Activated CD4-positive, alpha-beta T cell treated with anti-CD3 and anti-CD28 coated beads, Interleukin-2, Interleukin-4, amounts not matched to agents 100 ng/mL and 50 ng/mL, durations not matched to agents 16 hours and 8 hours (primary cell): ENCODE results near the gene SLC30A5.
"Not testable (repeated sequence)": the region's sequence is repeated elsewhere in the genome, so short reads cannot be mapped to it uniquely, and the experiment has no call there.

Experiments used
- DNase-seq: peaks from one replicate; pipeline ENCODE4 v3.0.0-alpha.2; 2020; ENCODE audit warnings: low spot score

SLC30A5 gene

GRCh38 chr5:69105996-69106906 is 12.4 kb downstream of the SLC30A5 start:
- no peak for DNase-seq

- not testable (repeated sequence) for DNase-seq
Observed at GRCh38 chr5:69108367-69108766, 14.6 kb downstream of the SLC30A5 start.

- no peak for DNase-seq
Observed at GRCh38 chr5:69113851-69114250, 20.0 kb downstream of the SLC30A5 start.

GRCh38 chr5:69115526-69115925 is 21.7 kb downstream of the SLC30A5 start:
- DNase-seq: no peak

GRCh38 chr5:69129413-69129812 is 35.6 kb downstream of the SLC30A5 start:
- no peak for DNase-seq

- DNase-seq: no peak
Observed at GRCh38 chr5:69130241-69130640, 36.4 kb downstream of the SLC30A5 start.

GRCh38 chr5:69131304-69131703 is 37.5 kb downstream of the SLC30A5 start:
- DNase-seq: no peak

- DNase-seq: no peak
Observed at GRCh38 chr5:69134126-69134525, 40.3 kb downstream of the SLC30A5 start.

- DNase-seq: no peak
Observed at GRCh38 chr5:69136293-69136692, 42.5 kb downstream of the SLC30A5 start.

- DNase-seq: not testable (repeated sequence)
Observed at GRCh38 chr5:69137208-69137607, 43.4 kb downstream of the SLC30A5 start.

- DNase-seq: no peak
Observed at GRCh38 chr5:69137807-69138206, 44.0 kb downstream of the SLC30A5 start.

- no peak for DNase-seq
Observed at GRCh38 chr5:69138766-69139165, 45.0 kb downstream of the SLC30A5 start.

- not testable (repeated sequence) for DNase-seq
Observed at GRCh38 chr5:69140239-69140638, 46.4 kb downstream of the SLC30A5 start.

- no peak for DNase-seq
Observed at GRCh38 chr5:69140827-69141226, 47.0 kb downstream of the SLC30A5 start.

GRCh38 chr5:69148576-69148975 is 54.8 kb downstream of the SLC30A5 start:
- DNase-seq: not testable (repeated sequence)

GRCh38 chr5:69148981-69149675 is 55.3 kb downstream of the SLC30A5 start:
- DNase-seq: no peak

- no peak for DNase-seq
Observed at GRCh38 chr5:69149676-69150010, 55.8 kb downstream of the SLC30A5 start.

- no peak for DNase-seq
Observed at GRCh38 chr5:69152731-69153130, 58.9 kb downstream of the SLC30A5 start.

- no peak for DNase-seq
Observed at GRCh38 chr5:69156456-69156855, 62.6 kb downstream of the SLC30A5 start.

- DNase-seq: no peak
Observed at GRCh38 chr5:69158039-69158438, 64.2 kb downstream of the SLC30A5 start.

- DNase-seq: no peak
Observed at GRCh38 chr5:69160651-69161050, 66.8 kb downstream of the SLC30A5 start.

GRCh38 chr5:69166686-69167492 is 73.1 kb downstream of the SLC30A5 start, which contains the start of gene CCNB1:
Gene CCNB1, plus strand, starts transcription at chr5:69167150. Its CDS starts 113 bp downstream, at chr5:69167263.
- peak; percentile 99 for DNase-seq
